Ascending aorta (tissue), 2 donors: ENCODE data around the gene CAPN7. TPM values are rescaled to one million over a fixed set of nuclear protein-coding genes. Genes with fewer than 3 reads are reported as not detected.

ENCODE experiments used
- DNase-seq, 2 donors: peaks; one replicate each; pipeline ENCODE4 v3.0.0-alpha.2; 2019; ENCODE audit warnings: low spot score in 2 of 2
- H3K27ac ChIP-seq, 2 donors: fragments of 200-600 bp; sonication (generic); one replicate each; pipeline ENCODE4 v1.5.1; 2016 to 2017; ENCODE audit warnings: mild to moderate bottlenecking in 1 of 2
- H3K27me3 ChIP-seq: fragments of 200-600 bp; sonication (generic); one replicate; pipeline ENCODE4 v1.5.1; 2017
- H3K36me3 ChIP-seq, 2 donors: fragments of 200-600 bp; sonication (generic); one replicate each; pipeline ENCODE4 v1.5.1; 2016
- H3K4me1 ChIP-seq, 2 donors: fragments of 200-600 bp; sonication (generic); one replicate each; pipeline ENCODE4 v1.5.1; 2016 to 2017; ENCODE audit warnings: mild to moderate bottlenecking in 1 of 2
- H3K4me3 ChIP-seq, 2 donors: fragments of 200-600 bp; sonication (generic); one replicate each; pipeline ENCODE4 v1.5.1; 2016 to 2017; ENCODE audit warnings: mild to moderate bottlenecking in 1 of 2
- H3K9me3 ChIP-seq, 2 donors: fragments of 200-600 bp; sonication (generic); one replicate each; pipeline ENCODE4 v1.5.1; 2016
- intact Hi-C: fragments of 100-400 bp; cut with DNase I; formaldehyde crosslinking; loops from one replicate; pipeline ENCODE4 v1.15.1; 2023
- total RNA-seq: library from RNA; depleted of rRNA; stranded (reverse); fragments of >200 nt; gene quantifications from one replicate; pipeline ENCODE4 v1.1.0, GENCODE V29; 2016
- TF ChIP-seq, protein P1 (sequence below), 3 experiments: fragments of 200-600 bp in 2 of 3; fragments of 450-650 bp in 1 of 3; sonication (generic) in 2 of 3; IDR thresholded peaks; one replicate each; pipeline ENCODE4 v1.5.1; 2016 to 2019; ENCODE audit warnings: antibody characterized with exemption in 3 of 3, mild to moderate bottlenecking in 1 of 3, moderate library complexity in 1 of 3

The CAPN7 gene
- total RNA-seq, 1 donor from 2014 or later = 38.6 TPM

- TF ChIP-seq, protein P1, sequence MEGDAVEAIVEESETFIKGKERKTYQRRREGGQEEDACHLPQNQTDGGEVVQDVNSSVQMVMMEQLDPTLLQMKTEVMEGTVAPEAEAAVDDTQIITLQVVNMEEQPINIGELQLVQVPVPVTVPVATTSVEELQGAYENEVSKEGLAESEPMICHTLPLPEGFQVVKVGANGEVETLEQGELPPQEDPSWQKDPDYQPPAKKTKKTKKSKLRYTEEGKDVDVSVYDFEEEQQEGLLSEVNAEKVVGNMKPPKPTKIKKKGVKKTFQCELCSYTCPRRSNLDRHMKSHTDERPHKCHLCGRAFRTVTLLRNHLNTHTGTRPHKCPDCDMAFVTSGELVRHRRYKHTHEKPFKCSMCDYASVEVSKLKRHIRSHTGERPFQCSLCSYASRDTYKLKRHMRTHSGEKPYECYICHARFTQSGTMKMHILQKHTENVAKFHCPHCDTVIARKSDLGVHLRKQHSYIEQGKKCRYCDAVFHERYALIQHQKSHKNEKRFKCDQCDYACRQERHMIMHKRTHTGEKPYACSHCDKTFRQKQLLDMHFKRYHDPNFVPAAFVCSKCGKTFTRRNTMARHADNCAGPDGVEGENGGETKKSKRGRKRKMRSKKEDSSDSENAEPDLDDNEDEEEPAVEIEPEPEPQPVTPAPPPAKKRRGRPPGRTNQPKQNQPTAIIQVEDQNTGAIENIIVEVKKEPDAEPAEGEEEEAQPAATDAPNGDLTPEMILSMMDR (IDR thresholded peaks at IDR 0.05) = no peak
- H3K27me3 ChIP-seq = no peaks in the 10 kb centered on the region
- H3K4me1 ChIP-seq = peaks cover 0 to under 1% of the 10 kb centered on the region in 2 donors
- DNase-seq = no peak
- H3K9me3 ChIP-seq = no peaks in the 10 kb centered on the region
- peak overlapping the region in 1 of 2 donors; percentile 39 for H3K27ac ChIP-seq
- H3K36me3 ChIP-seq = peaks cover 26 to 35% of the 10 kb centered on the region in 2 donors
- H3K4me3 ChIP-seq = no peak overlapping the region
- intact Hi-C loops = no loop called here
These were observed 57.1 kb downstream of the CAPN7 start for GRCh38 chr3:15263120-15263519.

DNA sequence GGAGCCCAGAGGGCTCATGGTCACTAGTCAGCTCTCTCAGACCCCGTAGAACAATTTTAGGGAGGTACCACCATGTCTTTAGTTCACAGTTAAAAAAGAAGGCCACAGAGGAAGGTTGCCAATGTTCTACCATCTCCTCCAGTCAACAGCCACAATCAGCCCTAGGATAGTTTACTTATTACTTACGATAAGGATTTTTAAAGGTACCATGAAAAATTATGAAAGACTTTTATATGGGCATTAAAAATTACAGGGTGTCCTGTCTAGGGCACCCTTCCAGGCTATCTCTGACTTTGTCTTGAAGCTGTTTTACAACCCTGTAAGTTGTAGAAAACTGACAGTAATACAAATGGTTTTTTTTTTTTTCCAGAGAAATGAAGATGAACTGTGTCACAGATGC is 57.9 kb downstream of the CAPN7 start:
- peak overlapping the region in 1 of 2 donors; percentile 39 for H3K27ac ChIP-seq
- no peak for DNase-seq
- no peaks in the 10 kb centered on the region for H3K9me3 ChIP-seq
- H3K27me3 ChIP-seq = no peaks in the 10 kb centered on the region
- intact Hi-C loops = no loop called here
- peaks cover 0 to 4% of the 10 kb centered on the region in 2 donors for H3K4me1 ChIP-seq
- H3K4me3 ChIP-seq = no peak overlapping the region
- H3K36me3 ChIP-seq = peaks cover 19 to 27% of the 10 kb centered on the region in 2 donors
- TF ChIP-seq, protein P1 (IDR thresholded peaks at IDR 0.05) = no peak

DNA sequence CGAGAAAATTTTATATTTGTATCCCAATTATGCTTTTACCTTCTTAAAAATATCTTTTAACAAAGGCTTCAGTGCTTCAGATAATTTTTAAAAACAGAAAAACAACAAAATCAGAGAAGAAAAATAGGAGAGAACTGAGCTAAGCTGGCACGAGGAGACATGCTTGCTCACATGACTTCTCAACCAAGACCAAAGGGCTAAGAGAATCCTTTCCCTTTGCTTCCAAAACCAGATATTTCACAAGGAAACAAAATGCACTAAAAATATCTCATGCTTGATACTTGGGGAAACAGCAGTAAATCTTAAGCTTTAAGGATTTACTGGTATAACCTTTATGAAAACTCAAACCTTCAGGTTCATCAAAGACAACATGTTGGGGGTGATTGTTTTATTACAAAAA is 58.4 kb downstream of the CAPN7 start:
- intact Hi-C loops = no loop called here
- TF ChIP-seq, protein P1 (IDR thresholded peaks at IDR 0.05) = no peak
- DNase-seq = no peak
- Histone ChIP-seq H3K4me3 (no peak overlapping the region), H3K27ac (no peak overlapping the region), H3K36me3 (peaks cover 16 to 22% of the 10 kb centered on the region in 2 donors), H3K27me3 (no peaks in the 10 kb centered on the region), H3K9me3 (no peaks in the 10 kb centered on the region), H3K4me1 (peaks cover 0 to 9% of the 10 kb centered on the region in 2 donors)

- intact Hi-C loops = loop anchor here (5.0 kb wide), 1 partner anchor 59 kb away; the partner anchor contains the start of gene CAPN7
- Histone ChIP-seq H3K36me3 (peaks cover 5 to 12% of the 10 kb centered on the region in 2 donors), H3K27ac (no peak overlapping the region), H3K4me3 (no peak overlapping the region), H3K27me3 (no peaks in the 10 kb centered on the region), H3K4me1 (peaks cover 0 to 18% of the 10 kb centered on the region in 2 donors), H3K9me3 (no peaks in the 10 kb centered on the region)
- TF ChIP-seq, protein P1 (IDR thresholded peaks at IDR 0.05) = no peak
- DNase-seq = no peak
These were observed 59.8 kb downstream of the CAPN7 start for GRCh38 chr3:15265655-15266509.

DNA sequence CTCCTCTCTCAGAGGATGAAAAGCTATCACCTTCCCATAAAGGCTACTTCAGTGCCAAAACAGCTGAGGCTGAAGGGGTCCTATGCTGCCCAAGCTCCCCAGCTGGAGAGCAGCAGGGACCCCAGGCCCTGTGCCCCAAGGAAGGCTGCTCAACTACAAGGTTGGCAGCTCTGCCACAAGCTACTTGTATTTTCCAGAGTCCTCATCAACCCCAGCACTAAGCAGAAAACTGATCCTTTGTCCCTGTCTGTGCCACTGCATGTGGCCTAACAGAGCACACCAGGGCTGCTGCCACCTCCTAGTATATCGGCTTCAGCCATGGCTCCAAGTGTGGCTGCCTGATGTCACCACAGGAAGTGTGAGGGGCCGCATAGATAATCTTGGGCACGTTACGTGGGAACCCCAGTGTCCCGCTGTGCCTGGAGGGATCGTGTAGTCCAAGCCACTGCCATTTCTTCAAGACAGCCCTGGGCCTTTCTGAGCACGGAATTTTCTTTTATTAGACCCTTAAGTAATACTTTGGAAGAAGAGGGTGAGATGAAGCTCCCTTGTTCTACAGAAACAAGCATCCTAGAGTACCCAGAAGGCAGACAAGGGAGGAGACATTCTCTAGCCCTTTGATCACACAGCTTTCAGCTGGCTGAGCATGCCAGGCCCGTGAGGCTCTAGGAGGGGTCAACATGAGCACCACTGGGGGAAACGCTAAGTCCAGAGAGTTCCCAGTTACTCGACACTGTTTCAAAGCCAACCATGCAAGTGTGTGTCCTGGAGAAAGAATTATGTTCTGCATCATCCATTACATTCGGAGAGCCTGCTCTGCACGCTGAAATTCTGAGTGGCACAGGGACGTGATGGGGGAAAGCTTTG is 60.7 kb downstream of the CAPN7 start:
- peaks cover 0 to 5% of the 10 kb centered on the region in 2 donors for H3K36me3 ChIP-seq
- H3K4me1 ChIP-seq = peaks cover 0 to 18% of the 10 kb centered on the region in 2 donors
- no peaks in the 10 kb centered on the region for H3K9me3 ChIP-seq
- H3K27ac ChIP-seq = no peak overlapping the region
- H3K4me3 ChIP-seq = no peak overlapping the region
- intact Hi-C loops = loop anchor here (5.0 kb wide), 1 partner anchor 59 kb away; the partner anchor contains the start of gene CAPN7
- no peak for DNase-seq
- TF ChIP-seq, protein P1 (IDR thresholded peaks at IDR 0.05) = no peak
- no peaks in the 10 kb centered on the region for H3K27me3 ChIP-seq
